Activated CD8-positive, alpha-beta memory T cell treated with anti-CD3 and anti-CD28 coated beads for 1 hour (primary cell): ENCODE results near the gene TREM1.

Experiments
- DNase-seq, 2 donors: peaks; one replicate each; pipeline ENCODE4 v3.0.0-alpha.2; 2020; ENCODE audit warnings: low read depth in 1 of 2; ENCODE audit errors: extremely low read depth in 1 of 2

The TREM1 gene

GRCh38 chr6:41286544-41287346, at the start of gene TREM1:
Gene TREM1, minus strand, starts transcription at chr6:41286682. Its CDS starts 27 bp downstream, at chr6:41286655.
- DNase-seq, result no peak

- DNase-seq, result no peak
Measured at GRCh38 chr6:41335943-41336342, 49.5 kb upstream of the TREM1 start.

GRCh38 chr6:41335296-41335695, 48.8 kb upstream of the TREM1 start, which contains the start of gene NCR2:
Gene NCR2, plus strand, starts transcription at chr6:41335608. Its CDS starts 269 bp downstream, at chr6:41335877.
- DNase-seq, result no peak

- DNase-seq, result no peak
Measured at GRCh38 chr6:41334482-41335040, 48.1 kb upstream of the TREM1 start.

- DNase-seq, result no peak
Measured at GRCh38 chr6:41332842-41333736, 46.6 kb upstream of the TREM1 start.

- no peak for DNase-seq
Measured at GRCh38 chr6:41332241-41332640, 45.8 kb upstream of the TREM1 start.

GRCh38 chr6:41331401-41332150, 45.1 kb upstream of the TREM1 start:
- no peak for DNase-seq

- DNase-seq, result no peak
Measured at GRCh38 chr6:41327177-41327576, 40.7 kb upstream of the TREM1 start.

GRCh38 chr6:41326092-41326491, 39.6 kb upstream of the TREM1 start:
- DNase-seq, result no peak

GRCh38 chr6:41325446-41326066, 39.1 kb upstream of the TREM1 start:
- DNase-seq, result no peak

- no peak for DNase-seq
Measured at GRCh38 chr6:41321183-41321582, 34.7 kb upstream of the TREM1 start.

GRCh38 chr6:41318654-41319565, 32.4 kb upstream of the TREM1 start:
- peak; percentile 60 to 65 for DNase-seq

- no peak for DNase-seq
Measured at GRCh38 chr6:41318261-41318653, 31.8 kb upstream of the TREM1 start.

- no peak for DNase-seq
Measured at GRCh38 chr6:41315943-41316620, 29.6 kb upstream of the TREM1 start.

- DNase-seq, result no peak
Measured at GRCh38 chr6:41315203-41315602, 28.7 kb upstream of the TREM1 start.

- DNase-seq, result peak in 1 of 2 donors; percentile 13
Measured at GRCh38 chr6:41306187-41306854, 19.8 kb upstream of the TREM1 start.

- DNase-seq, result no peak
Measured at GRCh38 chr6:41302638-41303037, 16.2 kb upstream of the TREM1 start.
